Measurements from ENCODE around the gene CLEC19A.
"Not testable (repeated sequence)": the region's sequence is repeated elsewhere in the genome, so short reads cannot be mapped to it uniquely, and the experiment has no call there.

CLEC19A gene

DNA sequence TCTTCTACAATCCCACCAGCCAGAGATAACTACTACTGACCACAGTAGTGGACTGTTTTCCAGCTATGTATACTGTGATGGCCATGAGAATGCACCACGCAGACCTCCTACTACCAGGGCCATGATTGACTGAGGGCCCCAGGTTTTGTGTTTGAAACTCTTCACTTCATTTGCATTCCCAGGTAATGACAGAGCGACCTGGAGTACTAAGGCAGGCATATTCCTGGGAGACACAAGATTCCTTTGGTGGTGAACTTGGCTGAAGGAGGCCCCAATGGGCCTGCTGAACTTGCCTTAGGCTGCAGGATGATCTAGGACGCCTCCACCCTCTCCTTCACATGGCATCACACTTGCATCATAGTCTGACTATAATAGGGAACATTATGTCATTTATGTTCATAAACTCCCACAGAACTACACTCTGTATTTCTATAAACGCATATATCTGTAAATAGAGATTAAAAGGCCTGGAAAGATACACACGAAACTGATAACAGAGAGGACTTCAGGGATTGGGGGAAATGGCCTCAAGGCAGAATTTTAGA lies 30.4 kb downstream of the CLEC19A start:
- H3K36me3 Mint-ChIP-seq (ENCODE audit: low read depth): no peaks in the 10 kb centered on the region
- H3K27ac Mint-ChIP-seq: no peak overlapping the region
- TF ChIP-seq, protein P1, sequence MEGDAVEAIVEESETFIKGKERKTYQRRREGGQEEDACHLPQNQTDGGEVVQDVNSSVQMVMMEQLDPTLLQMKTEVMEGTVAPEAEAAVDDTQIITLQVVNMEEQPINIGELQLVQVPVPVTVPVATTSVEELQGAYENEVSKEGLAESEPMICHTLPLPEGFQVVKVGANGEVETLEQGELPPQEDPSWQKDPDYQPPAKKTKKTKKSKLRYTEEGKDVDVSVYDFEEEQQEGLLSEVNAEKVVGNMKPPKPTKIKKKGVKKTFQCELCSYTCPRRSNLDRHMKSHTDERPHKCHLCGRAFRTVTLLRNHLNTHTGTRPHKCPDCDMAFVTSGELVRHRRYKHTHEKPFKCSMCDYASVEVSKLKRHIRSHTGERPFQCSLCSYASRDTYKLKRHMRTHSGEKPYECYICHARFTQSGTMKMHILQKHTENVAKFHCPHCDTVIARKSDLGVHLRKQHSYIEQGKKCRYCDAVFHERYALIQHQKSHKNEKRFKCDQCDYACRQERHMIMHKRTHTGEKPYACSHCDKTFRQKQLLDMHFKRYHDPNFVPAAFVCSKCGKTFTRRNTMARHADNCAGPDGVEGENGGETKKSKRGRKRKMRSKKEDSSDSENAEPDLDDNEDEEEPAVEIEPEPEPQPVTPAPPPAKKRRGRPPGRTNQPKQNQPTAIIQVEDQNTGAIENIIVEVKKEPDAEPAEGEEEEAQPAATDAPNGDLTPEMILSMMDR (IDR thresholded peaks at IDR 0.05): no peak
- H3K4me3 Mint-ChIP-seq: no peak overlapping the region
- H3K9me3 Mint-ChIP-seq: peaks cover 10% of the 10 kb centered on the region
- no peak for DNase-seq
- peaks cover 36% of the 10 kb centered on the region for H3K27me3 Mint-ChIP-seq (ENCODE audit: low read depth, poor library complexity)
- H3K4me1 Mint-ChIP-seq: no peaks in the 10 kb centered on the region

DNA sequence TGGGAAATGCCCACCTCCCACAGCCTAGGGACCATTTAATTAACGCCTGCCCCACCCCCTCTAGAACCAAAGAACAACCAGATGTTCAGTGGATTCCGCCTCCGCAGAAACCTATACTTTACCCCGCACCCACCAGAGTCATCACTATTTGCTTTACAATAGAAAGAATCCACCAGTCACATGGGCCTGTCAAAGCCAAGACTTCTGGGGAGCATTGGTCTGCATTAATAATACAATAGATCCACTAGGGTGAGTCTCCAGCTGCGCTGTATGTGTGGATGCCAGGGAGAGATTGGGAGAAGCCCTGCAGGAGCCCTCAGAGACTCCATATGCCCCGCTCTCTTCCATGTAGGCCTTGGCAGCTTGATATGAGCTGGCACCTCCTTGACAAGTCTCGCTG lies 31.3 kb downstream of the CLEC19A start:
- DNase-seq: no peak
- Mint-ChIP-seq H3K4me3 (no peak overlapping the region), H3K27ac (no peak overlapping the region), H3K9me3 (peaks cover 10% of the 10 kb centered on the region), H3K4me1 (no peaks in the 10 kb centered on the region), H3K36me3 (ENCODE audit: low read depth) (no peaks in the 10 kb centered on the region), H3K27me3 (ENCODE audit: low read depth, poor library complexity) (peaks cover 37% of the 10 kb centered on the region)
- TF ChIP-seq, protein P1 (IDR thresholded peaks at IDR 0.05): no peak

DNA sequence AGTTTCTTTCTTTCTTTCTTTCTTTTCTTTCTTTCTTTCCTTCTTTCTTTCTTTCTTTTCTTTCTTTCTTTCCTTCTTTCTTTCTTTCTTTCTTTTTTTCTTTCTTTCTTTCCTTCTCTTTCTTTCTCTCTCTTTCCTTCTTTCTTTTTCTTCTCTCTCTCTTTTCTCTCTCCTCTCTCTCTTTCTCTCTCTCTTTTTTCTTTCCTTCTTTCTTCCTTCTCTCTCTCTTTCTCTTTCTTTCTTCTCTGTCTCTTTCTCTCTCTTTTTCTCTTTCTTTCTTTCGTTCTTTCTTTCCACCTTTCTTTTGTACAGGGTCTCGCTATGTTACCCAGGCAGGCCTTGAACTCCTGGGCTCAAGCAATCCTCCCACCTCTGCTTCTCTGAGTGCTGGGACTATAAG lies 35.7 kb downstream of the CLEC19A start:
- not testable (repeated sequence) for H3K27ac Mint-ChIP-seq; H3K9me3 Mint-ChIP-seq; DNase-seq; H3K4me3 Mint-ChIP-seq; H3K4me1 Mint-ChIP-seq; H3K36me3 Mint-ChIP-seq (ENCODE audit: low read depth)
- H3K27me3 Mint-ChIP-seq (ENCODE audit: low read depth, poor library complexity): peaks cover 24% of the 10 kb centered on the region

DNA sequence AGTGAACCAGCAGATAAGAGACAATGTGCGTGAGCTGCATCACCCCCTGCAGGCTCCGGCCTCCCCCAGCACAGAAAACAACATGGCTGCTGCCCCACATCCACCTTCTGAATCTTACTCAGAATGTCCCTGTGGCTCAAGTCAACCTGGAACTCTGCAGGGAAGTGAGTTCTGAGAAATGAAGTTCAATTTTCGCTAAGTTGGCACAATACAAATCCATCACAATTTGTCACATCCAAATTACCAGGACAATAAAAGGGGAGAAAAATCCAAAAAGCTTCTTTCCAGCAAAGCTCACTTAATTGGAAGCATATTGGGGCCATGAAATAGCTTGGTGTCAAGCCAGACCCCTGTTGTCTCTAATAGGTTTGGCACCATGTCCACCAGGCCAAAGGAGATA lies 38.1 kb downstream of the CLEC19A start:
- Mint-ChIP-seq H3K27me3 (ENCODE audit: low read depth, poor library complexity) (peaks cover 23% of the 10 kb centered on the region), H3K4me1 (no peaks in the 10 kb centered on the region), H3K27ac (no peak overlapping the region), H3K36me3 (ENCODE audit: low read depth) (no peaks in the 10 kb centered on the region), H3K9me3 (peaks cover 4% of the 10 kb centered on the region), H3K4me3 (no peak overlapping the region)
- TF ChIP-seq, protein P1 (IDR thresholded peaks at IDR 0.05): no peak
- no peak for DNase-seq

DNA sequence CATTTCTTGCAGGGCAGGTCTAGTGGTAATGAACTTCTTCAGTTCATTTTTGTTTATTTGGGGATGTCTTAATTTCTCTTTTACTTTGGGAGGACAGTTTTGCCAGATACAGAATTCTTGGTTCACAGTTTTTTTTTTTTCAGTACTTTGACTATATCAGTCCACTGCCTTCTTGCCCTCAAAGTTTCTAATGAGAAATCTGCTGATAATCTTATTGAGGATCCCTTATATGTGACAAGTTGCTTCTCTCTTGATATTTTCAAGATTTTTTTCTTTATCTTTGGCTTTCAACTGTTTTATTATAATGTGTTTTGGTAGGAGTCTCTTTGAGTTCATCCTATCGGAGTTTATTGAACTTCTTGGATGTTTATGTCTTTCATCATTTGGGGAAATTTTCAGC lies 42.8 kb downstream of the CLEC19A start:
- H3K27ac Mint-ChIP-seq: no peak overlapping the region
- TF ChIP-seq, protein P1 (IDR thresholded peaks at IDR 0.05): no peak
- no peaks in the 10 kb centered on the region for H3K36me3 Mint-ChIP-seq (ENCODE audit: low read depth)
- no peaks in the 10 kb centered on the region for H3K27me3 Mint-ChIP-seq (ENCODE audit: low read depth, poor library complexity)
- H3K9me3 Mint-ChIP-seq: peaks cover 4% of the 10 kb centered on the region
- no peak overlapping the region for H3K4me3 Mint-ChIP-seq
- H3K4me1 Mint-ChIP-seq: no peaks in the 10 kb centered on the region
- no peak for DNase-seq

DNA sequence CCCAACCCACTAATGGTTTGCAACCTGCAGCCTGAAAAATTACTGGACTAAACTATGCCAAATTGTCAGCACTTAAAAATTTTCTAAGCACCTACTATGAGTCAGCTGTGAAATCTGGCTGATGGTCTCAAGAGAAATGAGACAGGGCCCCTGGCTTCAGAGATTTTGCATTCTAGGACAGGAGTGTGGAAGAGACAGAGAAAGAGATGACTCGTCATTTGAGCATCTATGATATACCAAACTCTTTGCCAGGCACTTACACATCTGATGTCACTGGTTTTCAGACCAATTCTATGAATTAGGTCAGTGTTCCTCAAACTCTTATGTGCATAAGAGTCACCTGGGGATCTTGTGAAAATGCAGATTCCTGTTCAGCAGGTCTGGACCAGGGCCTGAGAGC lies 44.4 kb downstream of the CLEC19A start:
- no peak overlapping the region for H3K27ac Mint-ChIP-seq
- TF ChIP-seq, protein P1 (IDR thresholded peaks at IDR 0.05): no peak
- H3K27me3 Mint-ChIP-seq (ENCODE audit: low read depth, poor library complexity): peaks cover 1% of the 10 kb centered on the region
- DNase-seq: no peak
- peaks cover 4% of the 10 kb centered on the region for H3K9me3 Mint-ChIP-seq
- no peaks in the 10 kb centered on the region for H3K36me3 Mint-ChIP-seq (ENCODE audit: low read depth)
- H3K4me3 Mint-ChIP-seq: no peak overlapping the region
- no peaks in the 10 kb centered on the region for H3K4me1 Mint-ChIP-seq
